ENCODE results near the gene BNIP3.

The BNIP3 gene

DNA sequence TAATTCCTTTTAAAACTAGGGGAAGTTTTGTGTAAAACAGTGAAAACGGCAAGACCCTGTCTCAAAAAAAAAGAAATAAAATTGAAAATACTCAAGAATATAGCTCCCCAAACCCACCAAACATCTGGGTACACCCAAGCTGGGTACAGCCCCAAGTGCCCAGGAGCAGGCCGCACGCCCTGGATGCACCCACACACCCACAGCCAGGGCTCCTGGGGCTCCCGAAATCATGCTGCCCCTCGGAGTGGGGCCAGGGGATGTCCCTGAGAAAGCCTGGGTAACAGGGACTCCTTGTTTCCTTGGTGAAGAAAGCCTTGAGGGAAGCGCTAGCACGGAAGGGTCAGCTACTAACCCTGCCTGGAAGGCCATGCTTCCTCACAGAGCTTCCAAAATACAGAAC is 10.1 kb downstream of the BNIP3 start:
- H3K27ac ChIP-seq, result peak overlapping the region in 2 of 11 experiments; percentile 62 to 63; a peak in 3 of 22 replicates
- no peak for TF ChIP-seq Cebpa-rat (IDR thresholded peaks at IDR 0.05)
- peaks cover 48 to 78% (median 56%) of the 10 kb centered on the region in 11 experiments for H3K36me3 ChIP-seq
- no peaks in the 10 kb centered on the region for H3K9me3 ChIP-seq (replicated peaks in 1 of 11)
- H3K4me2 ChIP-seq, result peak overlapping the region in 9 of 11 experiments; percentile 90 to 99 (median 97); a peak in 16 of 22 replicates
- H3K9ac ChIP-seq, result peak overlapping the region in 1 of 11 experiments; percentile 23; a peak in 1 of 22 replicates
- H3K27me3 ChIP-seq, result no peaks in the 10 kb centered on the region
- peaks cover 60 to 76% (median 66%) of the 10 kb centered on the region in 10 experiments for H3K4me1 ChIP-seq
- peaks cover 71 to 97% (median 86%) of the 10 kb centered on the region in 11 experiments for H4K20me1 ChIP-seq
- no peak overlapping the region for H3K4me3 ChIP-seq

DNA sequence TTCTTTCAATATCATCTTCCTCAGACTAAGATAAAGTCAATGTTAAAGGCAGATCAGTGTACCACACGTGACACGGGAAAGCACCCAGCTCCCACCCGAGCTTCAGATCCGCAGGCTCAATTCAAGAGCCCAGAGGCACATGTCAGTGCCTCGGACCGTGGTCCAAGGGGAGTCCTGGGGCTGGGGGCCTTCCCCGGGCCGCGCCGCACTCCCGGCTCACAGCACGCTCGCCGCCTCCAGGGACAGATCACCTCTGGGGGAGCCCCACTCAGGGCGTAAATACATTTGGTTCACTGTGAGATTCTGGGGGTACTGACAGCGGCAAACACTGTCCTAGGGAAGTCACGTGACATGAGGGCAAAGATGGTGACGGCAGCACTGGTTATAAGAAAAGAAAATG is 10.8 kb downstream of the BNIP3 start:
- Histone ChIP-seq H4K20me1 (peaks cover 64 to 97% (median 81%) of the 10 kb centered on the region in 11 experiments), H3K9me3 (replicated peaks in 1 of 11) (no peaks in the 10 kb centered on the region), H3K4me1 (peaks cover 54 to 76% (median 64%) of the 10 kb centered on the region in 10 experiments), H3K36me3 (peaks cover 54 to 84% (median 61%) of the 10 kb centered on the region in 11 experiments), H3K27me3 (no peaks in the 10 kb centered on the region), H3K9ac (no peak overlapping the region; a peak in 2 of 22 replicates), H3K4me2 (peak overlapping the region in 2 of 11 experiments; percentile 13 to 90; a peak in 3 of 22 replicates), H3K4me3 (no peak overlapping the region), H3K27ac (0 out of 22 replicates have a peak overlapping the region, but pooled peaks of 1 of the 11 experiments have one; percentile 3)
- TF ChIP-seq Cebpa-rat (IDR thresholded peaks at IDR 0.05), result no peak

DNA sequence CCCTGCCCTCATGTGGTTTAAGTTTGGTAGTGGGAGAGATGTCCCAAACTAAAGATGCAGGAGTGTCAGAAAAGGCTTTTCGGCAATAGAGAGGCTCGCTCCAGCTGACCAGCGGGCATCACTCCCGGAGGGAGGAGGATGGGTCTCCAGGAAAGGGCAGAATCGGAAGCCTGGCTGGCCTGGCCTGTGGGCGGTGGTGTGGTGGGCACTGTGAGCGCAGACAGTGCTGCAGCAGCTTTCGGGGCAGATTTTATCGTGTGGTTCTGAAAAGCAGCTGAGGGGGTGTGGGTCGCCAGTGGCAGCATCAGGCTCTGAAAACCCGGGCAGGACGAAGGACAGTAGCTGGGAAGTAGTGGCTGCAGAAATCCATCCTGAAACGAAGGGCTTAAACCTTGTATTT is 12.8 kb downstream of the BNIP3 start:
- Histone ChIP-seq H3K36me3 (peaks cover 59 to 79% (median 67%) of the 10 kb centered on the region in 11 experiments), H3K4me2 (no peak overlapping the region), H3K4me3 (no peak overlapping the region), H4K20me1 (peaks cover 44 to 97% (median 66%) of the 10 kb centered on the region in 11 experiments), H3K9me3 (replicated peaks in 1 of 11) (no peaks in the 10 kb centered on the region), H3K27ac (peak overlapping the region in 1 of 11 experiments; percentile 16; a peak in 1 of 22 replicates), H3K27me3 (no peaks in the 10 kb centered on the region), H3K4me1 (peaks cover 55 to 76% (median 64%) of the 10 kb centered on the region in 10 experiments), H3K9ac (no peak overlapping the region)
- no peak for TF ChIP-seq Cebpa-rat (IDR thresholded peaks at IDR 0.05)

DNA sequence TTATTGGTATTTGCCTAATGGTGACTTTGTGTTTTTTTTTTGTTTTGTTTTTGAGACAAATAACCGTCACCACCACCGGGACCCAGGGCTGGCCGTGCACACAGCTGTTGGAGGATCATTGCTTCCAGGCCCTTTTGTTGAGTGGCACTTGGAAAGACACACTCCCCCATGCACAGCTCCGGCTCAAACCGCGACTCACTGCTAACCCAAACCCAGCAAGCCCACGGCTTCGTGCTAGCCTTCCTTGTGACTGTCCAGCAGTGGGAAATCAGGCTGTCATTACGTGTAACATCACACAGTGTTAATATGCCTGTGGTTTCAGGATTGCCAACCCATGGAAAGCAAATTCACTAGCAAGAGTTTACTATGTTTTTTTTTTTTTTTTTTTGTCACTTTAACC is 17.4 kb downstream of the BNIP3 start:
- H3K9me3 ChIP-seq (replicated peaks in 1 of 11), result no peaks in the 10 kb centered on the region
- no peak overlapping the region for H3K4me3 ChIP-seq
- no peak for TF ChIP-seq Cebpa-rat (IDR thresholded peaks at IDR 0.05)
- H3K4me1 ChIP-seq, result peaks cover 47 to 69% (median 61%) of the 10 kb centered on the region in 10 experiments
- peak overlapping the region in 2 of 11 experiments; percentile 16 to 48; a peak in 2 of 22 replicates for H3K9ac ChIP-seq
- peak overlapping the region in 9 of 11 experiments; percentile 38 to 80 (median 71); a peak in 12 of 22 replicates for H3K4me2 ChIP-seq
- peak overlapping the region in 2 of 11 experiments; percentile 52; a peak in 2 of 22 replicates for H3K27ac ChIP-seq
- no peaks in the 10 kb centered on the region for H3K27me3 ChIP-seq
- H3K36me3 ChIP-seq, result peaks cover 37 to 58% (median 50%) of the 10 kb centered on the region in 11 experiments
- peaks cover 19 to 86% (median 41%) of the 10 kb centered on the region in 11 experiments for H4K20me1 ChIP-seq

DNA sequence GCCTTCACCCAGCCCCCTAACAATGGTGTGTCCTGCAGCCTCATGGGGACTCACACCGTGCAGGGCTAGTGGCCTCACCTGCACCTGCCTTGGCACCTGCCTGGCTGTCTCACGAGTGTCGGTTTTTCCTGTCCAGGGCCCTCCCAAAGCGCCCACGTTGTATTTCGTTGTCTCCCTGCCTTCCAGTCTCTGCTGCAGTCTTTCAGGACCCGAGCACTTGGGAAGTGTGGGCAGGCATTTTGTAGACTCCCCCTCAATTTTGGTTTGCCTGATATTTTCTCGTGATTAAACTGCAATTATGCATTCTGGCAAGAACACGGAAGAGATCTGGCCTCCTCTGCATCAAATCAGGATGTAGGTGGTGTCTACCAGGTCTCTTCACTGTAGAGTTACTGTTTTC is 17.9 kb downstream of the BNIP3 start:
- Histone ChIP-seq H3K9ac (peak overlapping the region in 1 of 11 experiments; percentile 29; a peak in 1 of 22 replicates), H3K9me3 (replicated peaks in 1 of 11) (no peaks in the 10 kb centered on the region), H3K27ac (peak overlapping the region in 1 of 11 experiments; percentile 52; a peak in 1 of 22 replicates), H3K27me3 (no peaks in the 10 kb centered on the region), H3K4me3 (no peak overlapping the region), H3K36me3 (peaks cover 33 to 57% (median 46%) of the 10 kb centered on the region in 11 experiments), H3K4me2 (peak overlapping the region in 3 of 11 experiments; percentile 76 to 86 (median 80); a peak in 7 of 22 replicates), H4K20me1 (peaks cover 14 to 83% (median 36%) of the 10 kb centered on the region in 11 experiments), H3K4me1 (peaks cover 47 to 69% (median 61%) of the 10 kb centered on the region in 10 experiments)
- TF ChIP-seq Cebpa-rat (IDR thresholded peaks at IDR 0.05), result no peak

DNA sequence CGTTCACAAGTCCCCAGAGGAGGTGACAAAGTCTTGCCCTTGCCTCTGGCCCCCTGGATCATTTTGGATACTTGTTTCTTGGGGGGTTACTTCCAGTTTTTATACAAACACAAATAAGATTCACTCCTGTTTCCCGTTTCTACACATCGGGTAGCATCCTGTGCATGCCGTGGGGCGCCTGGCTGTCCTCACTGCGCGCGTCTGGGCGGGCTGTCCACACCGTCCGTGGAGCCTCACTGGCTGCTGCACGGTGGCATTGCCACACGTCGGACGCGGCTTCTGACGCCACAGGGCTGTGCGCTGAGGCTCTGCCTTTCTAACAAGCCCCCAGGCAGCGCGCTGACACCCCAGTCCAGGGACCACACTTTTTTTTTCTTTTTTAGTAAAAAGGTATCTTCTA is 18.4 kb downstream of the BNIP3 start:
- Histone ChIP-seq H3K4me1 (peaks cover 47 to 69% (median 61%) of the 10 kb centered on the region in 10 experiments), H3K27ac (peak overlapping the region in 5 of 11 experiments; percentile 54 to 69 (median 63); a peak in 5 of 22 replicates), H3K36me3 (peaks cover 28 to 56% (median 43%) of the 10 kb centered on the region in 11 experiments)

DNA sequence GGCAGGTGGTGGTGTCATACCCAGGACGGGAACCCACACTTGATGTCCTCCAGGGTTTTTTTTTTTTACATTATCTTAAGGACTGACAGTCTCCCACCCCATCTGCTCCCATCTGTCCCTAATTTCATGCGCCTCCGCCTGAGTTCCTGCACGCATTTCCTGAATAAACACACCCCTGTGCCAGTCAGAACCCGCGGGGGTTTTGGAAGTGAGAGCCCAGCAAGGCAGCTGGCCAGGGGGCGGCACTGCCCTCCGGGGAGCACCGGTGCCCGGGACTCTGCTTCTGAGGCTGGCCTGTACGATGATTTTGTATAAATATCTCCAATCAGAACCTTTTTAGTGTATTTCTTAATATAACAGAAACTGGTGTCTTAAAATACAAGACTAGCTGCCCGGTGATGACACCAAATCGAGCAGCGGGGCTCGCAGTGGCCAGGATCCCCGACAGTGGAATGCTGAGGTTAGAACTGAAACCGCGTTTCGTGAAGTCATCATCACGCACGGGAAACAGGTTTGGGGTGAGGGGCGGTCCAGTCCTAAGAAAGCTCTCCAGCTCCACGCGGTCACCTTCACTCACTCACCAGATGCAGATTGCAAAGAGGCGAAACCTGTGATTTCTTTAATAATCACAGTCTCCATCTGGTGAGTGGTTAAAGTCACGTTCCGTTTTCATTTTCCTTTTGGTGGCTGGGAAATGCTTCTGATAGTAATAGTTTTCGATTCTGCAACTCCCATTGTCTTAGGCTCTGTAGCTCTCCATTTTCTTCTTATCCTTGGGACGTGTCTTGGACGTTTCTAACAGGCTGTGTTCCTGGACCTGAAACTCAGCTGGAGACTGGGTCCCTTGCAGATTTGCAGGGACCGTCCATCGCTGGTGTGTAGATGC is 19.7 kb downstream of the BNIP3 start:
- Histone ChIP-seq H3K4me1 (peaks cover 47 to 68% (median 61%) of the 10 kb centered on the region in 10 experiments), H3K9ac (peak overlapping the region; percentile 23 to 71 (median 52); a peak in 20 of 22 replicates), H3K4me3 (peak overlapping the region; percentile 30 to 63 (median 44); a peak in 19 of 20 replicates), H3K4me2 (peak overlapping the region; percentile 63 to 89 (median 80)), H4K20me1 (peaks cover 5 to 83% (median 34%) of the 10 kb centered on the region in 11 experiments; a peak in 21 of 22 replicates), H3K27me3 (no peaks in the 10 kb centered on the region), H3K27ac (peak overlapping the region in 10 of 11 experiments; percentile 6 to 69 (median 62); a peak in 18 of 22 replicates), H3K9me3 (replicated peaks in 1 of 11) (no peaks in the 10 kb centered on the region), H3K36me3 (peaks cover 26 to 60% (median 47%) of the 10 kb centered on the region in 11 experiments)
- no peak for TF ChIP-seq Cebpa-rat (IDR thresholded peaks at IDR 0.05)

More for the DNA sequence above, 18.4 kb downstream of the BNIP3 start:
- H3K4me2 ChIP-seq, result peak overlapping the region in 8 of 11 experiments; percentile 75 to 89 (median 82); a peak in 10 of 22 replicates
- H3K27me3 ChIP-seq, result no peaks in the 10 kb centered on the region
- H4K20me1 ChIP-seq, result peaks cover 10 to 83% (median 34%) of the 10 kb centered on the region in 11 experiments; a peak in 21 of 22 replicates
- TF ChIP-seq Cebpa-rat (IDR thresholded peaks at IDR 0.05), result no peak
- no peak overlapping the region for H3K4me3 ChIP-seq
- H3K9me3 ChIP-seq (replicated peaks in 1 of 11), result no peaks in the 10 kb centered on the region
- peak overlapping the region in 1 of 11 experiments; percentile 29; a peak in 1 of 22 replicates for H3K9ac ChIP-seq

DNA sequence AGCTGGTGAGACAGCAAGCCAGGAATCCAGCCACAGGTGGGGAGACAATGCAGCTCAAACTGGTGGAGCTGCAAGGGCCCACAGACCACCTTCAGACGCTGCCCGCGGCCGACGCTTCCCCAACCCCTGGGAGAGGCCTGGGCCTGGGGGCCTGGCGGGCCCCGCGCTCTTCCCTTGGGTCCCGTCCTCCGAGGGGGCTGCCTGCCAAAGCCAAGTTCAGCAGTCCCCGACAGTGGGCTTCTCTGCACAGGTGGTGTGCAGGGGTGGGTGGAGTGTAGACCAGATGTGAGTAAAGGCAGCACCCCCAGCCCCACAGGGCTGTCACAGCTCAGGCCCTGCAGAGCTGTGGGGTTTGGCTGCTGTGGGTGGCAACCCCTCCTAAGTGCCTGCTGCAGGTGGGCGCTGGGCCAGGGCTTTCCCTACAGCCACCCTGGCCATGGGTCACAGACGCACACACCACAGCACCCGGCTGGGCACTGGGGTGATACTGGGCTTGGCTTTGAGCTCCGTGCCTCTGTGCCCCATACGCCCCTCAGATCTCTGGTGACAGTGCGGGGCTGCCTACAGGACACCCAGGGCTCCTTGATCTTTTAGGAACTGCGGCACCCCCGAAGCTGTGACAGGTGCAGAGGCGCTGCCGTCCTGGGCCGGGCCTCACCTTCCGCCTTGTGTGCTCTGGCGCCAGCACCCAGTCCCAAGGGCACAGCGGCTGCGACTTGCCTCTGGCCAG is 20.5 kb downstream of the BNIP3 start:
- H3K36me3 ChIP-seq, result peaks cover 27 to 60% (median 47%) of the 10 kb centered on the region in 11 experiments
- peak overlapping the region in 9 of 11 experiments; percentile 45 to 69 (median 63); a peak in 17 of 22 replicates for H3K27ac ChIP-seq
- H3K4me1 ChIP-seq, result peaks cover 43 to 62% (median 59%) of the 10 kb centered on the region in 10 experiments
- H3K4me2 ChIP-seq, result peak overlapping the region; percentile 63 to 89 (median 80)
- H3K9me3 ChIP-seq (replicated peaks in 1 of 11), result no peaks in the 10 kb centered on the region
- no peaks in the 10 kb centered on the region for H3K27me3 ChIP-seq
- peak overlapping the region in 10 of 11 experiments; percentile 23 to 71 (median 48); a peak in 19 of 22 replicates for H3K9ac ChIP-seq
- TF ChIP-seq Cebpa-rat (IDR thresholded peaks at IDR 0.05), result no peak
- H3K4me3 ChIP-seq, result peak overlapping the region in 8 of 10 experiments; percentile 31 to 63 (median 48); a peak in 11 of 20 replicates
- peaks cover 4 to 84% (median 34%) of the 10 kb centered on the region in 11 experiments; a peak in 20 of 22 replicates for H4K20me1 ChIP-seq
